HEK293 (cell line): ENCODE measurements around the gene FRZB.
"Not testable (repeated sequence)": the region's sequence is repeated elsewhere in the genome, so short reads cannot be mapped to it uniquely, and the experiment has no call there.

Experiments used
- CTCF ChIA-PET: fragments of 350-600 bp; formaldehyde crosslinking; extraction: SDS; loops from one replicate; lab custom pipeline; 2021; ENCODE audit warnings: antibody characterized with exemption; lab: Yijun Ruan, JAX
- POLR2A ChIA-PET: fragments of 300-600 bp; formaldehyde crosslinking; extraction: SDS; loops from one replicate; lab custom pipeline; 2020; ENCODE audit warnings: antibody characterized with exemption, inconsistent platforms; lab: Yijun Ruan, JAX
- H3K27ac ChIP-seq: fragments of 200-500 bp; sonication (Bioruptor generic); 2 replicates; pipeline ENCODE4 v1.5.1; 2014; ENCODE audit warnings: low read depth, low read length, control low read depth, inconsistent platforms; ENCODE audit errors: extremely low read depth
- H3K36me3 ChIP-seq, 2 experiments: fragments of 200-500 bp in 1 of 2; sonication (Bioruptor generic) in 1 of 2; 1 replicate in 1 of 2; 2 replicates in 1 of 2; pipeline ENCODE4 v1.5.1; 2014 to 2017; ENCODE audit warnings: inconsistent platforms in 2 of 2, low read length in 2 of 2; ENCODE audit not compliant: control insufficient read depth in 2 of 2, insufficient read depth in 1 of 2
- H3K4me1 ChIP-seq: fragments of 200-500 bp; sonication (Bioruptor generic); 2 replicates; pipeline ENCODE4 v1.5.1; 2014; ENCODE audit warnings: mild to moderate bottlenecking, low read length, inconsistent platforms; ENCODE audit not compliant: control insufficient read depth, insufficient read depth
- H3K4me3 ChIP-seq: 2 replicates; pipeline ENCODE4 v1.5.1; 2011; ENCODE audit warnings: low read depth, mild to moderate bottlenecking, control low read depth, low read length, moderate library complexity
- H3K9me3 ChIP-seq: fragments of 200-500 bp; sonication (Bioruptor generic); 2 replicates; pipeline ENCODE4 v1.5.1; 2014; ENCODE audit warnings: low read depth, low read length, inconsistent platforms; ENCODE audit not compliant: control insufficient read depth, insufficient read depth
- GLI2 ChIP-seq: fragments of 450-650 bp; formaldehyde crosslinking; IDR thresholded peaks from 2 replicates; pipeline ENCODE4; 2017; ENCODE audit warnings: missing biosample characterization, missing genetic modification characterization, low read depth, borderline replicate concordance
- HOXC10 ChIP-seq: sonication (generic); formaldehyde crosslinking; IDR thresholded peaks from 2 replicates; pipeline ENCODE4 v1.8.1; 2023; ENCODE audit warnings: mild to moderate bottlenecking, missing genetic modification reagents
- KLF9 ChIP-seq: fragments of 450-650 bp; formaldehyde crosslinking; IDR thresholded peaks from 2 replicates; pipeline ENCODE4 v1.5.1; 2016; ENCODE audit warnings: missing biosample characterization, missing genetic modification characterization, low read depth
- MYNN ChIP-seq: fragments of 450-650 bp; formaldehyde crosslinking; IDR thresholded peaks from 2 replicates; pipeline ENCODE4 v1.5.1; 2016; ENCODE audit warnings: missing biosample characterization, missing genetic modification characterization, borderline replicate concordance
- MZF1 ChIP-seq: fragments of 450-650 bp; formaldehyde crosslinking; IDR thresholded peaks from 2 replicates; pipeline ENCODE4 v1.5.1; 2017; ENCODE audit warnings: missing biosample characterization, missing genetic modification characterization, borderline replicate concordance
- ZBTB11 ChIP-seq: fragments of 450-650 bp; formaldehyde crosslinking; conservative IDR thresholded peaks from 2 replicates; pipeline ENCODE4 v1.5.1; 2016; ENCODE audit warnings: low read depth, missing biosample characterization, missing genetic modification characterization
- ZNF140 ChIP-seq: fragments of 450-650 bp; formaldehyde crosslinking; IDR thresholded peaks from 2 replicates; pipeline ENCODE4 v1.5.1; 2016; ENCODE audit warnings: missing biosample characterization, missing genetic modification characterization
- ZNF394 ChIP-seq: fragments of 450-650 bp; formaldehyde crosslinking; IDR thresholded peaks from 2 replicates; pipeline ENCODE4 v1.5.1; 2016; ENCODE audit warnings: missing biosample characterization, missing genetic modification characterization, mild to moderate bottlenecking, moderate library complexity, borderline replicate concordance
- ZNF426 ChIP-seq: fragments of 450-650 bp; formaldehyde crosslinking; IDR thresholded peaks from 2 replicates; pipeline ENCODE4 v1.5.1; 2017; ENCODE audit warnings: missing biosample characterization, missing genetic modification characterization, mild to moderate bottlenecking, inconsistent platforms, moderate library complexity
- ZNF555 ChIP-seq: fragments of 450-650 bp; formaldehyde crosslinking; conservative IDR thresholded peaks from 2 replicates; pipeline ENCODE4 v1.5.1; 2017; ENCODE audit warnings: missing biosample characterization, mild to moderate bottlenecking, missing genetic modification characterization, inconsistent platforms
- ZNF558 ChIP-seq: fragments of 450-650 bp; formaldehyde crosslinking; IDR thresholded peaks from 2 replicates; pipeline ENCODE4 v1.5.1; 2016; ENCODE audit warnings: missing biosample characterization, missing genetic modification characterization
- ZNF571 ChIP-seq: fragments of 450-650 bp; formaldehyde crosslinking; IDR thresholded peaks from 2 replicates; pipeline ENCODE4 v1.5.0; 2017; ENCODE audit warnings: missing biosample characterization, missing genetic modification characterization
- ZNF623 ChIP-seq: fragments of 450-650 bp; formaldehyde crosslinking; IDR thresholded peaks from 2 replicates; pipeline ENCODE4 v1.5.1; 2016; ENCODE audit warnings: missing biosample characterization, missing genetic modification characterization
- ZNF654 ChIP-seq: fragments of 450-650 bp; formaldehyde crosslinking; IDR thresholded peaks from 2 replicates; pipeline ENCODE4 v1.5.1; 2016; ENCODE audit warnings: low read depth, missing biosample characterization, missing genetic modification characterization
- ZNF664 ChIP-seq: fragments of 450-650 bp; formaldehyde crosslinking; IDR thresholded peaks from 2 replicates; pipeline ENCODE4 v1.5.1; 2016; ENCODE audit warnings: missing biosample characterization, missing genetic modification characterization
- ZNF704 ChIP-seq: fragments of 450-650 bp; formaldehyde crosslinking; IDR thresholded peaks from 2 replicates; pipeline ENCODE4 v1.5.1; 2016; ENCODE audit warnings: missing biosample characterization, missing genetic modification characterization
- ZNF777 ChIP-seq: fragments of 450-650 bp; formaldehyde crosslinking; IDR thresholded peaks from 2 replicates; pipeline ENCODE4 v1.5.1; 2017; ENCODE audit warnings: missing biosample characterization, missing genetic modification characterization, borderline replicate concordance
- ZNF791 ChIP-seq: fragments of 450-650 bp; formaldehyde crosslinking; IDR thresholded peaks from 2 replicates; pipeline ENCODE4 v1.5.1; 2016; ENCODE audit warnings: missing biosample characterization, missing genetic modification characterization
- ZNF792 ChIP-seq: fragments of 450-650 bp; formaldehyde crosslinking; IDR thresholded peaks from 2 replicates; pipeline ENCODE4 v1.5.1; 2016; ENCODE audit warnings: missing biosample characterization, missing genetic modification characterization
- ZNF830 ChIP-seq: fragments of 450-650 bp; IDR thresholded peaks from 2 replicates; pipeline ENCODE4 v1.5.0; 2018; ENCODE audit warnings: missing biosample characterization, missing genetic modification characterization, low read depth, mild to moderate bottlenecking, moderate library complexity
- TF ChIP-seq, protein P1 (sequence below): fragments of 450-650 bp; formaldehyde crosslinking; IDR thresholded peaks from 2 replicates; pipeline ENCODE4 v1.5.1; 2016; ENCODE audit warnings: missing biosample characterization, missing genetic modification characterization
- TF ChIP-seq, protein P2 (sequence below): fragments of 450-650 bp; formaldehyde crosslinking; IDR thresholded peaks from 2 replicates; pipeline ENCODE4 v1.5.1; 2016; ENCODE audit warnings: missing biosample characterization, missing genetic modification characterization

Gene FRZB

DNA sequence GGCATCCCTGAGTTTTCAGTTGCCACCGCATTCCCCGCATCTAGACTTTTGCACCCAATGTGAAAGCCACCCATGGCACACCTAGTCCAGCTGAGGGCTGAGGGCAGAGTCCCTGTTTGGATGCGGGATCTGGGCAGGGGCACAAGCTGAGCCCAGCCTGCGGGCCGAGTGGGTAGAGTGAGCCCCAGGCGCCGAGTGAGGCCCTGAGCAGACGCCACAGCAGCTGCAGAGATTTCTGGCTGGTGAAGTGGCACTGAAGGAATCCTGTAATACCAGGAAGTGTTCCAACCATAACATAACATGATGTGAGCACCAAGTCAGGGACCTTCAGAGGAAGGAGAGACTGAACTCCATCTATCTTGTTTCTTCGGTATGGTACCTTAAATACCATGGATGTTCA lies 27.7 kb upstream of the FRZB start (continued):
- TF ChIP-seq ZNF704 (tag by site-specific recombination) (no peak), KLF9 (tag by site-specific recombination) (no peak), ZNF791 (tag by site-specific recombination) (no peak), ZNF792 (tag by site-specific recombination) (no peak), ZNF830 (tag by site-specific recombination) (no peak), HOXC10 (CRISPR knock-in tag) (no peak), MYNN (tag by site-specific recombination) (no peak)
- TF ChIP-seq, protein P1, sequence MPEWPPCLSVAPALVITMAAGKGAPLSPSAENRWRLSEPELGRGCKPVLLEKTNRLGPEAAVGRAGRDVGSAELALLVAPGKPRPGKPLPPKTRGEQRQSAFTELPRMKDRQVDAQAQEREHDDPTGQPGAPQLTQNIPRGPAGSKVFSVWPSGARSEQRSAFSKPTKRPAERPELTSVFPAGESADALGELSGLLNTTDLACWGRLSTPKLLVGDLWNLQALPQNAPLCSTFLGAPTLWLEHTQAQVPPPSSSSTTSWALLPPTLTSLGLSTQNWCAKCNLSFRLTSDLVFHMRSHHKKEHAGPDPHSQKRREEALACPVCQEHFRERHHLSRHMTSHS (tag by site-specific recombination): no peak
- TF ChIP-seq, all 188 proteins: peak for 0

GRCh38 chr2:182893666-182894065 lies 27.2 kb upstream of the FRZB start:
- no peaks in the 10 kb centered on the region for H3K36me3 ChIP-seq
- H3K4me3 ChIP-seq: no peak overlapping the region
- TF ChIP-seq MZF1 (tag by site-specific recombination): no peak
- TF ChIP-seq ZNF664 (tag by site-specific recombination): no peak
- no peak for TF ChIP-seq ZNF558 (tag by site-specific recombination)
- TF ChIP-seq ZNF571 (tag by site-specific recombination): no peak
- no peak for TF ChIP-seq GLI2
- no peak for TF ChIP-seq ZNF777
- TF ChIP-seq ZNF140 (tag by site-specific recombination): peak; percentile 9; the same call in 1 of the 2 replicates
- ChIA-PET POLR2A (no interaction called here), CTCF (no interaction called here)
- peaks cover 20% of the 10 kb centered on the region; the same call in 1 of the 2 replicates for H3K4me1 ChIP-seq
- H3K27ac ChIP-seq: no peak overlapping the region
- H3K9me3 ChIP-seq: no peaks in the 10 kb centered on the region

- H3K27ac ChIP-seq, CTCF ChIA-PET, H3K4me3 ChIP-seq, POLR2A ChIA-PET, H3K9me3 ChIP-seq, H3K36me3 ChIP-seq: not testable (repeated sequence)
- H3K4me1 ChIP-seq: peaks cover 20% of the 10 kb centered on the region; the same call in 1 of the 2 replicates
- TF ChIP-seq ZNF140 (tag by site-specific recombination) (peak; percentile 31; the same call in 1 of the 2 replicates), ZNF623 (tag by site-specific recombination) (peak; percentile 37), ZNF654 (tag by site-specific recombination) (peak; percentile 11; the same call in 1 of the 2 replicates), ZNF555 (tag by site-specific recombination) (peak; percentile 37), ZBTB11 (tag by site-specific recombination) (peak; percentile 69), ZNF426 (tag by site-specific recombination) (peak; percentile 62), ZNF394 (tag by site-specific recombination) (peak; percentile 73; the same call in 1 of the 2 replicates)
- TF ChIP-seq, protein P2, sequence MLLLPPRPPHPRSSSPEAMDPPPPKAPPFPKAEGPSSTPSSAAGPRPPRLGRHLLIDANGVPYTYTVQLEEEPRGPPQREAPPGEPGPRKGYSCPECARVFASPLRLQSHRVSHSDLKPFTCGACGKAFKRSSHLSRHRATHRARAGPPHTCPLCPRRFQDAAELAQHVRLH (tag by site-specific recombination): 0 out of 2 replicates have a peak, but pooled peaks have one; percentile 1
Observed at GRCh38 chr2:182893035-182893434, 26.6 kb upstream of the FRZB start.
